GM21381 (cell line): Measurements from ENCODE around the gene LSAMP.

Experiments
- ATAC-seq: cut with Tn5 transposase; IDR thresholded peaks from one replicate; pipeline ENCODE4 v1.9.1; 2021; ENCODE audit warnings: mild to moderate bottlenecking, moderate library complexity; ENCODE audit not compliant: unreplicated experiment

The LSAMP gene

GRCh38 chr3:116033516-116033915 lies 411.8 kb downstream of the LSAMP start:
- ATAC-seq = no peak

DNA sequence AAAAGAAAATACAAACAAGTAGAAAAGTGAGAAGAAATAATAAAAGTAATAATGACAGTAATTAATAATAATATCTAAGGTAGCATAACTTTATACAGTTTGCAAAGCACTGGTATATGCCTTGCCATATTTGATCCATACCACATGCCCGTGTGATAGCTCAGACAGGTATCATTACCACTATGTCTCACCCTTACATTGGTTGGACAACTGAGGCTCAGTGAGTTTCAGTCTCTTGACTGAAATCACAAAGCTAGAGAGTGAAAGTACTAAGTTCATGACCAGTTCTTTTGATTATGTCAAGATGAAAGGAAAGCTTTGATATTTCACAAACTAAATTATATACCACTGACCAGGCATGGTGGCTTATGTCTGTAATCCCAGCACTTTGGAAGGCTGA lies 413.1 kb downstream of the LSAMP start:
- no peak for ATAC-seq

GRCh38 chr3:116030131-116030850 lies 415.0 kb downstream of the LSAMP start:
- no peak for ATAC-seq

- ATAC-seq = no peak
Measured at GRCh38 chr3:116029266-116029665, 416.0 kb downstream of the LSAMP start.

- no peak for ATAC-seq
Measured at GRCh38 chr3:116028157-116028556, 417.1 kb downstream of the LSAMP start.

- ATAC-seq = no peak
Measured at GRCh38 chr3:116020989-116021388, 424.3 kb downstream of the LSAMP start.

DNA sequence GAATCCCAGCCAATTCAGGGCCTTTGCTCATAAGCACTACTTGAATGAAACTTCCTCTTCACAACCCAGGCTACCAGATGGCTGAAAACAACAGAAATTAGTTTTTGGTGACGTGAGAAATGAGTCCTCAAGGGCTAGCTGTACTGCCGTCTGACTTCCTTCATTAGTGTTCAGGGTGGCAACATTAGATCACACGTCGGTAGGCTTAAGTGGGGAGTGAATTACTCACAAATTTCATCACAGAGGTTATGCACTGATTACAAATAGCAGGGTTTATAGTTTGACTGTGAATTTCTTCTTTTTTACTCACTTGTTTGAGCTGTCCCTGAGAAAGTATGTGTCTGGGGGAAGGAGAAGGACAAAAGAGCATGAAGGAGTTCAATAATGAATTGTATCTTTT lies 424.8 kb downstream of the LSAMP start:
- ATAC-seq = peak; percentile 81

GRCh38 chr3:116019254-116019763 lies 426.0 kb downstream of the LSAMP start:
- ATAC-seq = no peak

GRCh38 chr3:116018646-116019045 lies 426.6 kb downstream of the LSAMP start:
- no peak for ATAC-seq

DNA sequence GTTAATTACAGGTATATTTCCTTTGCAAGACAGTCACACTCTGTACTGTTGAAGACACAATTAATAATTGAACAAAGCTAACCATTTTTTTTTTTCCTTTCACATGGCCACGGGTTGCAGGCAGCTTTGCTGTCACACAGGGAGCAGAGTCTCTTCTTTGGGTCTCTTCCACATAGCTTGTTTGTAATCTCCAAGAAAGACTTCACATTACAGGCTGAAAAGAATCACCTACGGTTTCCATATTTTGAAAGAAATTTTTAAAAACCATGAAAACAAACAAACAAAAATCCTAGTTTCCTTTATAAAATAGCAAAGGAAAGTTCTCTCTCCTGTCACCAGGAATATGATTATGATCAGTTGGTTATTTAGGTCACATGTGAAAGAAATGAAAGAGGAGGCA lies 429.4 kb downstream of the LSAMP start:
- ATAC-seq = no peak

- no peak for ATAC-seq
Measured at GRCh38 chr3:116007000-116007399, 438.3 kb downstream of the LSAMP start.

DNA sequence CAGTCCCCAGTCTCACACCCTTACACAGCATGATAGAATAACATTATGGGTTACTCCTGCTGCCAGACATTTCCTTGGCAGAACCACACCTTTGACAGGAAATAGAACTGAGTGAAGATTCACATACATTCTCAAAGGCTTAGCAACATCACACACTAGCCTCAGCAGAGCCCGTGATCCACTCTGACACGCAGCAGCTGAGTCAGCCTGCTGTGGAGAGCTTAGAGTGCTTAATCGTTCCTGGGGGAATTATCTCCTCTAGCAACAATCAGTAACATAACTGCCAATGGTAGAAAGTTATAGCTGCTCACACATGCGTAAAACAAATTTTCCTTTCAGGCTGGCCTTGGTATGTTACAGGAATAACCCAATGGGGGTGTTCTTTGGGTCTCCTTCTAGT lies 439.9 kb downstream of the LSAMP start:
- no peak for ATAC-seq

- no peak for ATAC-seq
Measured at GRCh38 chr3:116002235-116002634, 443.1 kb downstream of the LSAMP start.

DNA sequence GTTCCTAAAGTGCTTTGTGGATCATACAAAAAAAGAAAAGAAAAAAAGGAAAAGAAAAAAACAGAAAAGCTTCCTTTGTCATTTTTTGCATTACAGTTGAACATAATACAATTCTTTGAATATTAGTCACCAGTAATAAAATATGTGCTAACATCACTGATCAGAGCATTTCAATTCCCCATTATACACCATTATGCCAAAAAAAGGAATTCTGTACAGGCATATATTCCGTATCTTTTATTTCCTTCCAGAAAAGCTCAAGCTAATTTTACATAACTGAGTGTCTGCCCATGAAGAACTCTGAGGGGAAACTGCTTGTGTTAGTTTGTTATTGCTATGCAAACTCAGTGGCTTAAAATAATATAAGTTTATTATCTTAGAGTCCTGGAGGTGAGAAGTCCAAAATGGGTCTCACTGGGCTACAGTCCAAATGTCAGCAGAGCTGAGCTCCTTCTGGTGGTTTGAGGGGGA lies 444.1 kb downstream of the LSAMP start:
- no peak for ATAC-seq

- ATAC-seq = peak; percentile 74
Measured at GRCh38 chr3:116000311-116000710, 445.0 kb downstream of the LSAMP start.

DNA sequence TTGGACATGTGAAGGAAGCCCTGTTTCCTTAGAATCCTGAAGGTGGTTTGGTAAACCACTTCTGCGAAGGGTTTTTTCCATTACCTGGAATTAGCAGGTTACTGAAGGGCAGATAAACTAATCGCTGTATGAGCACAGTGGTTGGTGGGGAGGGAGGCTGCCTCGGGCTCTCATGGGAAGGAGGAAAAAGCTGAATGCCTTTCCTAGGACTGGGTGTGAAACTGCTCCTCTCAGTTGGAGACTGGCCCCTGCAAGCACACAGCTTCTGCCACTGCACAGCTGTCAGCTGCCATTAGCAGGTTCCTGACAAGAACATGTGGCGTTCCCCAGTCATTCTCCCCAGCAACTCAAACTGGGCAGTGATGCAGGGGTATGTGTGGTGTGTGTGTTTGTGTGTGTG lies 445.7 kb downstream of the LSAMP start:
- no peak for ATAC-seq

- no peak for ATAC-seq
Measured at GRCh38 chr3:115999001-115999585, 446.2 kb downstream of the LSAMP start.

GRCh38 chr3:115996420-115997108 lies 448.7 kb downstream of the LSAMP start:
- no peak for ATAC-seq

DNA sequence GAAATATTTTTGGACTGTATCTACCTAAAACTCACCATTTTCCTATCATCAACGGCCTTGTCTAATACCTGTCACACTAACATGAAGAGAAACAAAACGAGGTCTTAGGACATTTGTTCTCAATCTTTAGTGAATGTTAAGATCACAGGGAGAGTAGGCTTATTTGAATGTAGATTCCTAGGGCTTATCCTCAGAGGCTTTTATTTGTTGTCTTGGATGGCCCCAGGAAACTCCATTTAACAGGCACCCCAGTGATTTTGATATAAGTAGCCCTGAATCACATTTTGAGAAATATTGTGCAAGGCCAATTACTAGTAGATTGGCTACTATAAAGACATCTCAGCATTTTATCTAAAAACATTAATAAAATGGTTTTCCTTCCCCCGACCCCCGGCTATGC lies 454.6 kb downstream of the LSAMP start:
- no peak for ATAC-seq

- ATAC-seq = no peak
Measured at GRCh38 chr3:115989684-115990421, 455.4 kb downstream of the LSAMP start.

GRCh38 chr3:115986555-115987207 lies 458.6 kb downstream of the LSAMP start:
- no peak for ATAC-seq
